SU-DHL-6 (cell line): ENCODE data around the gene MYRFL.

ENCODE experiments used
- H2AFZ ChIP-seq: fragments of 200-600 bp; sonication (generic); 2 replicates; pipeline ENCODE4 v1.6.1; 2014; ENCODE audit warnings: low read depth, mild to moderate bottlenecking, moderate library complexity, mixed read lengths, antibody characterized with exemption, low read length; ENCODE audit not compliant: severe bottlenecking
- H3F3A ChIP-seq: fragments of 200-600 bp; shearing (Covaris generic); 2 replicates; pipeline ENCODE4 v1.6.0; 2016; ENCODE audit warnings: antibody characterized with exemption, mild to moderate bottlenecking; ENCODE audit not compliant: insufficient read depth
- H3K27ac ChIP-seq: fragments of 200-600 bp; sonication (generic); 2 replicates; pipeline ENCODE4 v1.5.1; 2016; ENCODE audit warnings: low read depth, mild to moderate bottlenecking, low read length, moderate library complexity, mixed read lengths
- H3K27me3 ChIP-seq: fragments of 200-600 bp; sonication (generic), shearing (Covaris generic); 2 replicates; pipeline ENCODE4 v1.6.0; 2014; ENCODE audit warnings: mild to moderate bottlenecking, low read length
- H3K36me3 ChIP-seq: fragments of 200-600 bp; sonication (generic); 2 replicates; pipeline ENCODE4 v1.6.1; 2014; ENCODE audit warnings: mild to moderate bottlenecking, low read length, mixed read lengths
- H3K4me2 ChIP-seq: fragments of 300-600, 200-600 bp; shearing (Covaris generic), sonication (generic); 2 replicates; pipeline ENCODE4 v1.6.0; 2014; ENCODE audit warnings: low read length, low read depth, mild to moderate bottlenecking; ENCODE audit not compliant: poor library complexity, severe bottlenecking
- H3K4me3 ChIP-seq: fragments of 200-600 bp; sonication (generic); 2 replicates; pipeline ENCODE4 v1.5.1; 2014; ENCODE audit warnings: antibody characterized with exemption, low read length, mild to moderate bottlenecking, mixed read lengths; ENCODE audit not compliant: insufficient read depth, poor library complexity, severe bottlenecking
- H3K79me2 ChIP-seq: fragments of 200-600 bp; sonication (generic); 2 replicates; pipeline ENCODE4 v1.6.1; 2014; ENCODE audit warnings: mild to moderate bottlenecking, low read length, moderate library complexity; ENCODE audit not compliant: insufficient read depth
- H3K9ac ChIP-seq: fragments of 200-600 bp; sonication (generic); 2 replicates; pipeline ENCODE4 v1.7.0; 2014; ENCODE audit warnings: mild to moderate bottlenecking, low read length
- H3K9me2 ChIP-seq: fragments of 200-600 bp; sonication (generic); replicated peaks from 2 replicates; pipeline ENCODE4 v1.6.1; 2014; ENCODE audit warnings: low read length; ENCODE audit not compliant: insufficient read depth
- H3K9me3 ChIP-seq: fragments of 200-600 bp; sonication (generic); 2 replicates; pipeline ENCODE4 v1.6.1; 2014; ENCODE audit warnings: low read length, mixed read lengths; ENCODE audit not compliant: insufficient read depth
- H4K20me1 ChIP-seq: fragments of 200-600 bp; sonication (generic); 2 replicates; pipeline ENCODE4 v1.6.1; 2014; ENCODE audit warnings: low read depth, mild to moderate bottlenecking, antibody characterized with exemption, low read length, moderate library complexity, mixed read lengths
- EZH2phosphoT487 ChIP-seq: fragments of 200-600 bp; sonication (generic), shearing (Covaris generic); conservative IDR thresholded peaks from 2 replicates; pipeline ENCODE4 v1.6.1; 2018; ENCODE audit warnings: mild to moderate bottlenecking, antibody characterized with exemption, low read length, moderate library complexity, mixed read lengths
- TF ChIP-seq, protein P1 (sequence below): fragments of 200-600 bp; sonication (generic); IDR thresholded peaks from one replicate; pipeline ENCODE4 v1.5.1; 2017; ENCODE audit warnings: antibody characterized with exemption, mild to moderate bottlenecking, low read length, moderate library complexity; ENCODE audit not compliant: insufficient read depth, poor library complexity, severe bottlenecking

Gene MYRFL

DNA sequence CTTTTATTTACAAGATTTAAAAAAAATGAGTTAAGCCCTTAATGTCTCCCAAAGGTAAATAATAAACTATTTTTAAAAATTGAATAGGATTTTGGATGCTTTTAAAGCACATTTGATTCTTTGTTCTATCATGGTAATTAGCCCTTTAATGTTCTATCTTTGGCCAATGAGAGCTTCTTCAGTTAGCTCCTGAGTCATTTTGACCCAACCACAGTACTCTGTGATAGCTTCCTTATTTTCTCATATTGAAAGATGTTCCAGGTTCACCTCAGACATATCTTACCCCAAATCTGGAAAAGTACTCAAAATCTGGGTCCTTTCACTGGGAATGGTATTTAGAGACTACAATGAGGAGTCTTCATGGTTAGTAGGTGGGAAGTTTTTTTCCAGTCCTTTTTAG is 98.0 kb downstream of the MYRFL start:
- no peak overlapping the region for H2AFZ ChIP-seq
- no peak overlapping the region for H3K9ac ChIP-seq
- no peak overlapping the region for H3K4me3 ChIP-seq
- no peaks in the 10 kb centered on the region for H3K9me2 ChIP-seq
- H3K79me2 ChIP-seq: no peaks in the 10 kb centered on the region
- TF ChIP-seq, protein P1, sequence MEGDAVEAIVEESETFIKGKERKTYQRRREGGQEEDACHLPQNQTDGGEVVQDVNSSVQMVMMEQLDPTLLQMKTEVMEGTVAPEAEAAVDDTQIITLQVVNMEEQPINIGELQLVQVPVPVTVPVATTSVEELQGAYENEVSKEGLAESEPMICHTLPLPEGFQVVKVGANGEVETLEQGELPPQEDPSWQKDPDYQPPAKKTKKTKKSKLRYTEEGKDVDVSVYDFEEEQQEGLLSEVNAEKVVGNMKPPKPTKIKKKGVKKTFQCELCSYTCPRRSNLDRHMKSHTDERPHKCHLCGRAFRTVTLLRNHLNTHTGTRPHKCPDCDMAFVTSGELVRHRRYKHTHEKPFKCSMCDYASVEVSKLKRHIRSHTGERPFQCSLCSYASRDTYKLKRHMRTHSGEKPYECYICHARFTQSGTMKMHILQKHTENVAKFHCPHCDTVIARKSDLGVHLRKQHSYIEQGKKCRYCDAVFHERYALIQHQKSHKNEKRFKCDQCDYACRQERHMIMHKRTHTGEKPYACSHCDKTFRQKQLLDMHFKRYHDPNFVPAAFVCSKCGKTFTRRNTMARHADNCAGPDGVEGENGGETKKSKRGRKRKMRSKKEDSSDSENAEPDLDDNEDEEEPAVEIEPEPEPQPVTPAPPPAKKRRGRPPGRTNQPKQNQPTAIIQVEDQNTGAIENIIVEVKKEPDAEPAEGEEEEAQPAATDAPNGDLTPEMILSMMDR: no peak
- no peak for TF ChIP-seq EZH2phosphoT487
- H3K36me3 ChIP-seq: no peaks in the 10 kb centered on the region
- H3K9me3 ChIP-seq: no peaks in the 10 kb centered on the region
- H3K4me2 ChIP-seq: no peak overlapping the region
- H3K27ac ChIP-seq: no peak overlapping the region
- no peaks in the 10 kb centered on the region for H3F3A ChIP-seq
- H3K27me3 ChIP-seq: no peaks in the 10 kb centered on the region
- no peaks in the 10 kb centered on the region for H4K20me1 ChIP-seq

DNA sequence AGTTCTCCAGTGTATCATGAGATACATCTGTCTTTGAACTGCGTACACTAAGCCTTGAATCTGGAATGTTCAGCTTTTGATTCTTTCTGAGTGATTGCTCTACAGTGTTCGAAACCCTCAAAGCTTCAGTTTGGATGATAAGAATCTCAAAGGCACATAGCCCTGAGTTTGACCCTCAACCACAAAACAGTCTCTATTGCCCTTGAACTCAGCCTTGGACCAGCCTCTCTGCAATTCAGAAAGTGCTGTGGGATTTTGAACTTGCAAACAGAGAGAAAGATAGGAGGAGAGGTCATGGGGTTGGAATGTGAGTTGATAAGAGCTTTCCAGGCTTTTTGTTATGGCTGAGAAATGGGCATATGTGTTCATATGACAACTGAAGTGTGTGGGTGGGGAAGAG is 100.3 kb downstream of the MYRFL start:
- TF ChIP-seq, protein P1: no peak
- no peak for TF ChIP-seq EZH2phosphoT487
- Histone ChIP-seq H4K20me1 (no peaks in the 10 kb centered on the region), H3K36me3 (no peaks in the 10 kb centered on the region), H3K27ac (no peak overlapping the region), H3K4me3 (no peak overlapping the region), H2AFZ (no peak overlapping the region), H3K9me2 (no peaks in the 10 kb centered on the region), H3K4me2 (no peak overlapping the region), H3K27me3 (no peaks in the 10 kb centered on the region), H3F3A (no peaks in the 10 kb centered on the region), H3K79me2 (no peaks in the 10 kb centered on the region), H3K9me3 (no peaks in the 10 kb centered on the region), H3K9ac (no peak overlapping the region)

DNA sequence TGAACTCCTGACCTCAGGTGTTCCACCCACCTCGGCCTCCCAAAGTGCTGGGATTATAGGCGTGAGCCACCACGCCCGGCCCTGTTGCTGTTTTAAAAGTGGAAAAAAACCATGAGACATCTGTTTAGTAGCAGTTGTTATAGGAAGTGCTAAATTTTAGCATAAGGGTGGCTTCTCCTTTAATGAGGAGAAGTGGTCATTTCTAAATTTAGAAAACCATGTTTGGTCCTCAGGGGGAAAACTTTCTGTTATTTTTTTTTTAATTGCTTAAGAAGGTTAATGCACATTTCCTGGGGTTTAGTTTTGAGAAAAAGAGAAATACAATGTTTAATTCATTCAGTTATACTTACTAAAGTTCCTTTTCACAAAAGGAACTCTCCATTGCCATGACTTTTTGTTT is 102.1 kb downstream of the MYRFL start:
- Histone ChIP-seq H4K20me1 (no peaks in the 10 kb centered on the region), H3K9ac (no peak overlapping the region), H3F3A (no peaks in the 10 kb centered on the region), H3K79me2 (no peaks in the 10 kb centered on the region), H2AFZ (peak overlapping the region; percentile 18), H3K9me2 (no peaks in the 10 kb centered on the region), H3K27me3 (no peaks in the 10 kb centered on the region), H3K4me3 (no peak overlapping the region), H3K27ac (no peak overlapping the region), H3K4me2 (peak overlapping the region; percentile 5), H3K9me3 (no peaks in the 10 kb centered on the region), H3K36me3 (no peaks in the 10 kb centered on the region)
- TF ChIP-seq EZH2phosphoT487: no peak
- TF ChIP-seq, protein P1: no peak
